ENCODE measurements around the gene ARSG. TPM values are rescaled to one million over a fixed set of nuclear protein-coding genes. Genes with fewer than 3 reads are reported as not detected.

Gene ARSG
- total and polyA plus RNA-seq, 9 of the 15 experiments (the other 6 are each of a cell fraction or from before 2014, with no cell fraction given) = 1.0 to 5.6 (median 1.8) TPM

DNA sequence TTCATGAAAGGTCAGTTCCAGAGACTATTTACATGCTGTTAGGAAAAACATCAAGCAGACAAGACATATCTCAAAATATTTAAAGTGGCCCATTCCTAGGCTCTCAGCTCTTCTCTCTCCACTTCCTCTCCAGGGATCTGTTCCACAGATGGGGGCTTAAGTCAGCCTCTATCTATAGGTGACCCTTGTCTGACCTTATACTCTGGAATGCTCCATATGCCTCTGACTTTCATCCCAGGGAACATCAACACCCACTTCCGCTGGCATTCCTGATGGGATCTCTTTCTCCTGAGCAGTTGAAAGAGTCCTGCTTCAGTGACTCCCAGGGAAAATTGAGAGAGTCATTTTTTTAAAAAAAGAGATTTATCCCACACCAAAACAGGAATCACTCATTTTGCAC, 177.5 kb downstream of the ARSG start:
- no peak for DNase-seq (ENCODE audit: extremely low read depth in 1 of 4, low spot score in 3 of 4)
- Histone ChIP-seq H3K4me1 (replicated peaks in 1 of 2; ENCODE audit: control insufficient read depth in 2 of 2, insufficient read depth in 2 of 2, low read length in 2 of 2) (no peaks in the 10 kb centered on the region), H4K20me1 (replicated peaks; ENCODE audit: control insufficient read depth, insufficient read depth, low read length) (no peaks in the 10 kb centered on the region), H3K4me2 (ENCODE audit: insufficient read depth, low read length) (no peak overlapping the region), H3K27me3 (ENCODE audit: control insufficient read depth in 2 of 2, insufficient read depth in 2 of 2, low read length in 2 of 2) (peaks cover 0 to 12% of the 10 kb centered on the region in 2 experiments; a peak in 1 of 5 replicates), H3K9me3 (replicated peaks; ENCODE audit: control insufficient read depth, insufficient read depth, low read depth, low read length) (no peaks in the 10 kb centered on the region), H3K79me2 (ENCODE audit: control insufficient read depth, insufficient read depth, low read length) (no peaks in the 10 kb centered on the region), H3K27ac (ENCODE audit: extremely low read depth, low read depth, low read length) (no peak overlapping the region), H3K9ac (ENCODE audit: insufficient read depth in 1 of 2, low read depth in 2 of 2, low read length in 2 of 2) (no peak overlapping the region), H3K36me3 (ENCODE audit: control insufficient read depth, insufficient read depth, low read length) (no peaks in the 10 kb centered on the region), H2AFZ (ENCODE audit: low read depth, low read length) (no peak overlapping the region), H3K4me3 (no peak overlapping the region), H3K9me1 (ENCODE audit: control insufficient read depth, insufficient read depth, low read length) (no peaks in the 10 kb centered on the region)
- POLR2A ChIA-PET = interaction anchor here (0.8 kb wide), 1 partner anchor 9 kb away, joined by 3 read pairs; no protein-coding TSS in a partner anchor
- CTCF ChIA-PET (ENCODE audit: low intra/inter-chr PET ratio) = no interaction called here
- no peak for TF ChIP-seq RHOXF2B (CRISPR knock-in tag; conservative IDR thresholded peaks at IDR 0.05)
- no peak for TF ChIP-seq SAFB2 (IDR thresholded peaks at IDR 0.05; ENCODE audit: borderline replicate concordance, low read depth, low read length, severe bottlenecking)
- no peak for TF ChIP-seq SRF (CRISPR knock-in tag; IDR thresholded peaks at IDR 0.05)
- TF ChIP-seq, protein P1, sequence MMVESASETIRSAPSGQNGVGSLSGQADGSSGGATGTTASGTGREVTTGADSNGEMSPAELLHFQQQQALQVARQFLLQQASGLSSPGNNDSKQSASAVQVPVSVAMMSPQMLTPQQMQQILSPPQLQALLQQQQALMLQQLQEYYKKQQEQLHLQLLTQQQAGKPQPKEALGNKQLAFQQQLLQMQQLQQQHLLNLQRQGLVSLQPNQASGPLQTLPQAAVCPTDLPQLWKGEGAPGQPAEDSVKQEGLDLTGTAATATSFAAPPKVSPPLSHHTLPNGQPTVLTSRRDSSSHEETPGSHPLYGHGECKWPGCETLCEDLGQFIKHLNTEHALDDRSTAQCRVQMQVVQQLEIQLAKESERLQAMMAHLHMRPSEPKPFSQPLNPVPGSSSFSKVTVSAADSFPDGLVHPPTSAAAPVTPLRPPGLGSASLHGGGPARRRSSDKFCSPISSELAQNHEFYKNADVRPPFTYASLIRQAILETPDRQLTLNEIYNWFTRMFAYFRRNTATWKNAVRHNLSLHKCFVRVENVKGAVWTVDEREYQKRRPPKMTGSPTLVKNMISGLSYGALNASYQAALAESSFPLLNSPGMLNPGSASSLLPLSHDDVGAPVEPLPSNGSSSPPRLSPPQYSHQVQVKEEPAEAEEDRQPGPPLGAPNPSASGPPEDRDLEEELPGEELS (CRISPR knock-in tag; IDR thresholded peaks at IDR 0.05; ENCODE audit: borderline replicate concordance) = no peak
- TF ChIP-seq PHF20 (IDR thresholded peaks at IDR 0.05; ENCODE audit: partially characterized antibody) = no peak
- TF ChIP-seq, protein P2, sequence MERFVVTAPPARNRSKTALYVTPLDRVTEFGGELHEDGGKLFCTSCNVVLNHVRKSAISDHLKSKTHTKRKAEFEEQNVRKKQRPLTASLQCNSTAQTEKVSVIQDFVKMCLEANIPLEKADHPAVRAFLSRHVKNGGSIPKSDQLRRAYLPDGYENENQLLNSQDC (CRISPR knock-in tag; IDR thresholded peaks at IDR 0.05) = no peak
- TF ChIP-seq ZFPM2 (CRISPR knock-in tag; IDR thresholded peaks at IDR 0.05) = no peak
- TF ChIP-seq ILF3 (IDR thresholded peaks at IDR 0.05; ENCODE audit: borderline replicate concordance) = no peak
- TF ChIP-seq XRCC3 (IDR thresholded peaks at IDR 0.05) = no peak
- no peak for ATAC-seq
- 13% methylated on average over 1 of the region's 1 CpG for WGBS (ENCODE audit: insufficient coverage, low coverage, missing lambda C conversion rate)
- in situ Hi-C loops (cut with MboI) (loop anchor here (5.0 to 25.0 kb wide), 3 partner anchors 206 to 506 kb away; no protein-coding TSS in a partner anchor), intact Hi-C loops (cut with micrococcal nuclease) (loop anchor here (5.0 kb wide), 1 partner anchor 144 kb away; no protein-coding TSS in a partner anchor)
- FAIRE-seq = no peak
- BruUV-seq (replicated peaks) = no TSS peak

MicroRNAs encoded within 50 kb of the gene (microRNA counts, 767-probe panel; counts per million panel counts)
- not detected for microRNA hsa-miR-635

Small RNAs within 50 kb of the gene (microRNA-seq; reads per million reads assigned to microRNA genes)
- gene MIR635 (ENCODE audit: borderline microRNAs expressed) = not detected

Small RNAs within 50 kb of the gene (small RNA-seq; reads per million reads assigned to genes)
- not detected for gene MIR635

Other genes with a start within 250 kb of the ARSG start
- gene AMZ2, start 43.5 kb upstream of the ARSG start, total RNA-seq (2014; rRNA removed) = 22.6 and 30.9 TPM in 2 replicates
- 52.6 and 57.9 TPM in 2 replicates for gene AMZ2, start 43.5 kb upstream of the ARSG start, total RNA-seq (2014; rRNA removed; fragmentation: Illumina TruSeq; extraction: Trizol)
- 44.8 and 47.0 TPM in 2 replicates for gene AMZ2, start 43.5 kb upstream of the ARSG start, total RNA-seq (2015; rRNA removed; fragmentation: Illumina TruSeq; extraction: Trizol)
- 41.1 and 43.2 TPM in 2 replicates for gene AMZ2, start 43.5 kb upstream of the ARSG start, total RNA-seq (2021)
- gene AMZ2, start 43.5 kb upstream of the ARSG start, polyA plus RNA-seq (2011; rRNA removed) = 54.0 and 59.2 TPM in 2 replicates
- 75.2 and 92.2 TPM in 2 replicates for gene AMZ2, start 43.5 kb upstream of the ARSG start, polyA plus RNA-seq (2014; fragmentation: Illumina TruSeq; extraction: Trizol)
- 10 to 100 TPM; 56.9 to 74.5 TPM for gene AMZ2, start 43.5 kb upstream of the ARSG start, polyA plus RNA-seq (2014; fragmentation: Nextera tagmentation; extraction: Ambion mirVana)
- gene AMZ2, start 43.5 kb upstream of the ARSG start, polyA plus RNA-seq (2014; rRNA removed) = 34.8 and 41.8 TPM in 2 replicates
- gene SLC16A6, start 368 bp upstream of the ARSG start, total RNA-seq (2014; rRNA removed) = 0.04 and 0.05 TPM in 2 replicates
- 0.15 and 0.26 TPM in 2 replicates for gene SLC16A6, start 368 bp upstream of the ARSG start, total RNA-seq (2014; rRNA removed; fragmentation: Illumina TruSeq; extraction: Trizol)
- gene SLC16A6, start 368 bp upstream of the ARSG start, total RNA-seq (2015; rRNA removed; fragmentation: Illumina TruSeq; extraction: Trizol) = 0.11 and 0.15 TPM in 2 replicates
- 0.16 and 0.42 TPM in 2 replicates for gene SLC16A6, start 368 bp upstream of the ARSG start, total RNA-seq (2021)
- gene SLC16A6, start 368 bp upstream of the ARSG start, polyA plus RNA-seq (2011; rRNA removed) = 0.05 and 0.11 TPM in 2 replicates
- 0.11 and 0.31 TPM in 2 replicates for gene SLC16A6, start 368 bp upstream of the ARSG start, polyA plus RNA-seq (2014; fragmentation: Illumina TruSeq; extraction: Trizol)
- gene SLC16A6, start 368 bp upstream of the ARSG start, polyA plus RNA-seq (2014; fragmentation: Nextera tagmentation; extraction: Ambion mirVana) = under 1 TPM; 0.08 to 0.27 TPM
- 0.07 and 0.15 TPM in 2 replicates for gene SLC16A6, start 368 bp upstream of the ARSG start, polyA plus RNA-seq (2014; rRNA removed)
- gene WIPI1, start 166.0 kb downstream of the ARSG start, total RNA-seq (2014; rRNA removed) = 10.9 and 12.8 TPM in 2 replicates
- gene WIPI1, start 166.0 kb downstream of the ARSG start, total RNA-seq (2014; rRNA removed; fragmentation: Illumina TruSeq; extraction: Trizol) = 12.1 and 14.7 TPM in 2 replicates
- 8.2 and 8.6 TPM in 2 replicates for gene WIPI1, start 166.0 kb downstream of the ARSG start, total RNA-seq (2015; rRNA removed; fragmentation: Illumina TruSeq; extraction: Trizol)
- 11.8 and 13.2 TPM in 2 replicates for gene WIPI1, start 166.0 kb downstream of the ARSG start, total RNA-seq (2021)
- 11.6 and 16.9 TPM in 2 replicates for gene WIPI1, start 166.0 kb downstream of the ARSG start, polyA plus RNA-seq (2011; rRNA removed)
- gene WIPI1, start 166.0 kb downstream of the ARSG start, polyA plus RNA-seq (2014; fragmentation: Illumina TruSeq; extraction: Trizol) = 15.6 and 15.9 TPM in 2 replicates
- gene WIPI1, start 166.0 kb downstream of the ARSG start, polyA plus RNA-seq (2014; fragmentation: Nextera tagmentation; extraction: Ambion mirVana) = 1 to 10 TPM; 3.7 to 3.8 TPM
- 16.0 and 23.5 TPM in 2 replicates for gene WIPI1, start 166.0 kb downstream of the ARSG start, polyA plus RNA-seq (2014; rRNA removed)
- gene PRKAR1A, start 220.9 kb downstream of the ARSG start, total RNA-seq (2014; rRNA removed) = 58.9 and 67.5 TPM in 2 replicates
- gene PRKAR1A, start 220.9 kb downstream of the ARSG start, total RNA-seq (2014; rRNA removed; fragmentation: Illumina TruSeq; extraction: Trizol) = 69.2 and 85.5 TPM in 2 replicates
- 69.4 and 70.5 TPM in 2 replicates for gene PRKAR1A, start 220.9 kb downstream of the ARSG start, total RNA-seq (2015; rRNA removed; fragmentation: Illumina TruSeq; extraction: Trizol)
- 83.4 and 87.2 TPM in 2 replicates for gene PRKAR1A, start 220.9 kb downstream of the ARSG start, total RNA-seq (2021)
- gene PRKAR1A, start 220.9 kb downstream of the ARSG start, polyA plus RNA-seq (2011; rRNA removed) = 67.3 and 95.6 TPM in 2 replicates
- 58.2 and 58.3 TPM in 2 replicates for gene PRKAR1A, start 220.9 kb downstream of the ARSG start, polyA plus RNA-seq (2014; fragmentation: Illumina TruSeq; extraction: Trizol)
- 10 to 100 TPM; 15.0 to 16.3 TPM for gene PRKAR1A, start 220.9 kb downstream of the ARSG start, polyA plus RNA-seq (2014; fragmentation: Nextera tagmentation; extraction: Ambion mirVana)
- gene PRKAR1A, start 220.9 kb downstream of the ARSG start, polyA plus RNA-seq (2014; rRNA removed) = 56.0 and 73.0 TPM in 2 replicates